Measurements from ENCODE around the gene DPYD. TPM values are rescaled to one million over a fixed set of nuclear protein-coding genes. Genes with fewer than 3 reads are reported as not detected.

DPYD gene
- polyA plus RNA-seq, 1 of the 3 experiments (the other 2 are of a cell fraction), result 23.0 TPM

- Histone ChIP-seq H3K79me2 (ENCODE audit: insufficient read depth) (peaks cover 2% of the 10 kb centered on the region; the same call in 1 of the 2 replicates), H3K4me3 (ENCODE audit: low read depth in 2 of 2, low read length in 1 of 2) (no peak overlapping the region), H3K9me2 (no peaks in the 10 kb centered on the region), H3K9me3 (no peaks in the 10 kb centered on the region), H3K4me2 (no peak overlapping the region), H3K27ac (ENCODE audit: low read depth in 2 of 2, low read length in 1 of 2) (no peak overlapping the region), H3K27me3 (ENCODE audit: insufficient read depth) (no peaks in the 10 kb centered on the region), H3F3A (replicated peaks; ENCODE audit: insufficient read depth) (peaks cover 21% of the 10 kb centered on the region), H3K4me1 (ENCODE audit: control insufficient read depth in 1 of 2, insufficient read depth in 2 of 2, low read depth in 1 of 2, low read length in 1 of 2) (peaks cover 0 to 6% of the 10 kb centered on the region in 2 experiments; a peak in 2 of 4 replicates), H4K20me1 (ENCODE audit: insufficient read depth) (peaks cover 6% of the 10 kb centered on the region; the same call in 1 of the 2 replicates), H2AFZ (ENCODE audit: low read depth) (no peak overlapping the region), H3K9ac (no peak overlapping the region), H3K36me3 (replicated peaks in 1 of 2; ENCODE audit: control insufficient read depth in 1 of 2, insufficient read depth in 2 of 2, low read length in 1 of 2) (peaks cover 0 to 11% of the 10 kb centered on the region in 2 experiments)
- ChIA-PET POLR2A (no interaction called here), CTCF (no interaction called here)
- WGBS (ENCODE audit: low lambda C conversion rate), result 80% methylated on average over 3 of the region's 3 CpGs
- no peak for DNase-seq
- TF ChIP-seq ZBTB33 (IDR thresholded peaks at IDR 0.05; ENCODE audit: borderline replicate concordance, low read depth) (no peak), USF1 (IDR thresholded peaks at IDR 0.05; ENCODE audit: borderline replicate concordance, low read depth) (no peak), MXI1 (IDR thresholded peaks at IDR 0.05; ENCODE audit: low read depth, low read length) (no peak), NRF1 (IDR thresholded peaks at IDR 0.05; ENCODE audit: low read depth, low read length) (no peak), FOXJ3 (CRISPR knock-in tag; IDR thresholded peaks at IDR 0.05) (no peak), RCOR1 (IDR thresholded peaks at IDR 0.05; ENCODE audit: low read length) (no peak), CTCF (IDR thresholded peaks at IDR 0.05) (no peak), RAD21 (IDR thresholded peaks at IDR 0.05; ENCODE audit: low read length) (no peak), FOXM1 (IDR thresholded peaks at IDR 0.05; ENCODE audit: low read depth) (no peak), YY1 (IDR thresholded peaks at IDR 0.05; ENCODE audit: low read depth) (no peak), TAF1 (IDR thresholded peaks at IDR 0.05; ENCODE audit: borderline replicate concordance, low read depth, low read length) (no peak), EZH2phosphoT487 (IDR thresholded peaks at IDR 0.05; ENCODE audit: borderline replicate concordance, low read depth) (no peak), FOSL2 (IDR thresholded peaks at IDR 0.05; ENCODE audit: borderline replicate concordance, low read depth) (no peak), REST (IDR thresholded peaks at IDR 0.05; ENCODE audit: low read depth, low read length) (no peak), IRF3 (IDR thresholded peaks at IDR 0.05; ENCODE audit: low read depth, low read length) (no peak), MAX (IDR thresholded peaks at IDR 0.05; ENCODE audit: low read depth) (no peak), PBX3 (IDR thresholded peaks at IDR 0.05) (no peak), MEF2A (IDR thresholded peaks at IDR 0.05; ENCODE audit: borderline replicate concordance, low read depth) (no peak), RFX5 (IDR thresholded peaks at IDR 0.05; ENCODE audit: low read length) (no peak)
Measured at GRCh38 chr1:97651250-97651649, 269.6 kb downstream of the DPYD start.
